NCI-H526 (cell line): ENCODE measurements around the gene CLMN.
A peak's percentile ranks its signal among the peaks of the same experiment; 100 is the strongest.

Experiments used
- DNase-seq, 2 experiments: peaks; one replicate each; lab custom pipeline; 2025; lab: John Stamatoyannopoulos, UW

The CLMN gene

GRCh38 chr14:95320955-95321600 is 1.4 kb upstream of the CLMN start:
- DNase-seq, result no peak

GRCh38 chr14:95320078-95320895 is 579 bp upstream of the CLMN start:
- no peak for DNase-seq

- DNase-seq, result peak in 1 of 2 experiments; percentile 76
These were observed 1.1 kb downstream of the CLMN start for GRCh38 chr14:95318399-95319311.

- no peak for DNase-seq
These were observed 1.8 kb downstream of the CLMN start for GRCh38 chr14:95317817-95318343.

GRCh38 chr14:95316821-95317220 is 2.9 kb downstream of the CLMN start:
- no peak for DNase-seq

GRCh38 chr14:95315579-95315978 is 4.1 kb downstream of the CLMN start:
- DNase-seq, result no peak

GRCh38 chr14:95315156-95315555 is 4.6 kb downstream of the CLMN start:
- no peak for DNase-seq

- no peak for DNase-seq
These were observed 5.1 kb downstream of the CLMN start for GRCh38 chr14:95314609-95315008.

GRCh38 chr14:95313707-95314106 is 6.0 kb downstream of the CLMN start:
- peak in 1 of 2 experiments; percentile 34 for DNase-seq

GRCh38 chr14:95313190-95313589 is 6.5 kb downstream of the CLMN start:
- DNase-seq, result no peak

GRCh38 chr14:95312311-95312710 is 7.4 kb downstream of the CLMN start:
- no peak for DNase-seq

GRCh38 chr14:95311752-95312151 is 8.0 kb downstream of the CLMN start:
- DNase-seq, result no peak

- no peak for DNase-seq
These were observed 8.9 kb downstream of the CLMN start for GRCh38 chr14:95310635-95311380.

- no peak for DNase-seq
These were observed 10.3 kb downstream of the CLMN start for GRCh38 chr14:95309261-95310051.

- no peak for DNase-seq
These were observed 11.6 kb downstream of the CLMN start for GRCh38 chr14:95308073-95308472.

GRCh38 chr14:95307402-95308041 is 12.2 kb downstream of the CLMN start:
- DNase-seq, result no peak

GRCh38 chr14:95305940-95306339 is 13.8 kb downstream of the CLMN start:
- no peak for DNase-seq

GRCh38 chr14:95305145-95305544 is 14.6 kb downstream of the CLMN start:
- no peak for DNase-seq

GRCh38 chr14:95304342-95304741 is 15.4 kb downstream of the CLMN start:
- no peak for DNase-seq

GRCh38 chr14:95303552-95303951 is 16.2 kb downstream of the CLMN start:
- no peak for DNase-seq
